K562 (cell line): ENCODE data around the gene RCE1. TPM values are rescaled to one million over a fixed set of nuclear protein-coding genes. Genes with fewer than 3 reads are reported as not detected.

Experiments used
- ARID3A ChIP-seq: IDR thresholded peaks from 2 replicates; pipeline ENCODE4 v1.6.1; 2012; ENCODE audit warnings: low read depth, low read length, improper control_type of control experiment, borderline replicate concordance
- CXXC5 ChIP-seq: fragments of 250-450 bp; sonication (Bioruptor Pico); IDR thresholded peaks from 2 replicates; pipeline ENCODE4 v1.8.0; 2022; ENCODE audit warnings: inconsistent platforms, mild to moderate bottlenecking, moderate library complexity
- DPF2 ChIP-seq: fragments of 450-650 bp; IDR thresholded peaks from 2 replicates; pipeline ENCODE4 v1.6.1; 2016
- KDM1A ChIP-seq, 2 experiments: fragments of 450-650 bp; IDR thresholded peaks; 2 replicates each; pipeline ENCODE4 v1.6.1; 2016; ENCODE audit warnings: mild to moderate bottlenecking in 2 of 2
- MAZ ChIP-seq, 2 experiments: fragments of 450-650 bp in 1 of 2; sonication (generic) in 1 of 2; formaldehyde crosslinking; IDR thresholded peaks in 1 of 2; conservative IDR thresholded peaks in 1 of 2; 2 replicates each; pipeline versions ENCODE4 v1.4.0 to v1.5.0; 2020; ENCODE audit warnings: mild to moderate bottlenecking in 1 of 2, missing genetic modification reagents in 1 of 2
- MBD2 ChIP-seq: sonication (generic); IDR thresholded peaks from 2 replicates; pipeline ENCODE4 v1.6.1; 2016; ENCODE audit warnings: low read depth, borderline replicate concordance
- NFIC ChIP-seq: fragments of 450-650 bp; IDR thresholded peaks from 2 replicates; pipeline ENCODE4 v1.6.1; 2017; ENCODE audit warnings: mild to moderate bottlenecking, inconsistent platforms
- NKRF ChIP-seq: fragments of 450-650 bp; IDR thresholded peaks from 2 replicates; pipeline ENCODE4 v1.6.1; 2016; ENCODE audit warnings: borderline replicate concordance
- SMARCE1 ChIP-seq: fragments of 450-650 bp; IDR thresholded peaks from 2 replicates; pipeline ENCODE4 v1.7.1; 2016; ENCODE audit warnings: mild to moderate bottlenecking
- SNRNP70 ChIP-seq: fragments of 200-400 bp; formaldehyde crosslinking; optimal IDR thresholded peaks from 2 replicates; pipeline ENCODE3; 2017; ENCODE audit warnings: low read depth, low read length
- SRSF7 ChIP-seq: fragments of 200-400 bp; formaldehyde crosslinking; optimal IDR thresholded peaks from 2 replicates; pipeline ENCODE3; 2017; ENCODE audit warnings: mild to moderate bottlenecking, low read depth, low read length
- TAL1 ChIP-seq: fragments of 450-650 bp; IDR thresholded peaks from 2 replicates; pipeline ENCODE4 v1.6.1; 2016; ENCODE audit warnings: mild to moderate bottlenecking
- TCF3 ChIP-seq: sonication (generic); formaldehyde crosslinking; IDR thresholded peaks from 2 replicates; pipeline ENCODE4 v1.4.0; 2020; ENCODE audit warnings: mild to moderate bottlenecking, missing genetic modification reagents
- TEAD4 ChIP-seq, 2 experiments: sonication (generic) in 1 of 2; formaldehyde crosslinking in 1 of 2; IDR thresholded peaks; 2 replicates each; pipeline versions ENCODE4 v1.6.1 to v1.8.0; 2012 to 2022; ENCODE audit warnings: borderline replicate concordance in 1 of 2, inconsistent platforms in 1 of 2, low read length in 1 of 2, mild to moderate bottlenecking in 1 of 2, missing genetic modification reagents in 1 of 2
- ZBTB17 ChIP-seq: fragments of 450-650 bp; formaldehyde crosslinking; IDR thresholded peaks from 2 replicates; pipeline ENCODE4 v1.4.0; 2020; ENCODE audit warnings: mild to moderate bottlenecking
- ZNF586 ChIP-seq: fragments of 450-650 bp; formaldehyde crosslinking; conservative IDR thresholded peaks from 2 replicates; pipeline ENCODE4 v1.4.0; 2020; ENCODE audit warnings: mild to moderate bottlenecking, moderate library complexity
- polyA plus RNA-seq, 8 experiments: library from polyadenylated mRNA; depleted of rRNA in 4 of 8; stranded (reverse) in 5 of 8; unstranded in 3 of 8; fragments of >200 nt; fragmentation: Nextera tagmentation in 2 of 8; fragmentation: Illumina TruSeq in 1 of 8; extraction: Ambion mirVana in 2 of 8; extraction: Trizol in 1 of 8; gene quantifications; 2 replicates each; pipeline versions ENCODE4 v1.2.1 to v1.2.3, GENCODE V29; 2011 to 2014; ENCODE audit warnings: inconsistent platforms in 1 of 8, missing spikeins in 1 of 8
- total RNA-seq, 7 experiments: library from RNA; depleted of rRNA in 6 of 7; stranded (reverse); fragments of >200 nt in 6 of 7; fragmentation: Illumina TruSeq in 2 of 7; extraction: Trizol in 2 of 7; gene quantifications; 2 replicates each; pipeline versions ENCODE4 v1.2.1 to v1.2.3, GENCODE V29; 2011 to 2021; ENCODE audit warnings: low replicate concordance in 1 of 7
- TF ChIP-seq, protein P1 (sequence below): IDR thresholded peaks from 3 replicates; pipeline ENCODE4 v1.6.1; 2011; ENCODE audit warnings: borderline replicate concordance, mild to moderate bottlenecking, moderate library complexity; ENCODE audit not compliant: insufficient read length; ENCODE audit errors: extremely low read depth

Gene RCE1
- total and polyA plus RNA-seq, 9 of the 15 experiments (the other 6 are each of a cell fraction or from before 2014, with no cell fraction given) = 0.75 to 41.5 (median 15.1) TPM

GRCh38 chr11:66834943-66835342 lies 8.3 kb upstream of the RCE1 start (continued):
- TF ChIP-seq, protein P1, sequence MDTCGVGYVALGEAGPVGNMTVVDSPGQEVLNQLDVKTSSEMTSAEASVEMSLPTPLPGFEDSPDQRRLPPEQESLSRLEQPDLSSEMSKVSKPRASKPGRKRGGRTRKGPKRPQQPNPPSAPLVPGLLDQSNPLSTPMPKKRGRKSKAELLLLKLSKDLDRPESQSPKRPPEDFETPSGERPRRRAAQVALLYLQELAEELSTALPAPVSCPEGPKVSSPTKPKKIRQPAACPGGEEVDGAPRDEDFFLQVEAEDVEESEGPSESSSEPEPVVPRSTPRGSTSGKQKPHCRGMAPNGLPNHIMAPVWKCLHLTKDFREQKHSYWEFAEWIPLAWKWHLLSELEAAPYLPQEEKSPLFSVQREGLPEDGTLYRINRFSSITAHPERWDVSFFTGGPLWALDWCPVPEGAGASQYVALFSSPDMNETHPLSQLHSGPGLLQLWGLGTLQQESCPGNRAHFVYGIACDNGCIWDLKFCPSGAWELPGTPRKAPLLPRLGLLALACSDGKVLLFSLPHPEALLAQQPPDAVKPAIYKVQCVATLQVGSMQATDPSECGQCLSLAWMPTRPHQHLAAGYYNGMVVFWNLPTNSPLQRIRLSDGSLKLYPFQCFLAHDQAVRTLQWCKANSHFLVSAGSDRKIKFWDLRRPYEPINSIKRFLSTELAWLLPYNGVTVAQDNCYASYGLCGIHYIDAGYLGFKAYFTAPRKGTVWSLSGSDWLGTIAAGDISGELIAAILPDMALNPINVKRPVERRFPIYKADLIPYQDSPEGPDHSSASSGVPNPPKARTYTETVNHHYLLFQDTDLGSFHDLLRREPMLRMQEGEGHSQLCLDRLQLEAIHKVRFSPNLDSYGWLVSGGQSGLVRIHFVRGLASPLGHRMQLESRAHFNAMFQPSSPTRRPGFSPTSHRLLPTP = no peak
- TF ChIP-seq SRSF7 = no peak
- 0 out of 2 replicates have a peak, but pooled peaks have one; percentile 13 for TF ChIP-seq MBD2
- TF ChIP-seq NKRF = no peak
- TF ChIP-seq SNRNP70 = no peak
- no peak for TF ChIP-seq ZBTB17 (CRISPR knock-in tag)
- TF ChIP-seq SMARCE1 = peak; percentile 66; the same call in 1 of the 2 replicates
- peak; percentile 69 to 73 for TF ChIP-seq KDM1A (IDR thresholded peaks at IDR 0.05)
- peak; percentile 75 for TF ChIP-seq CXXC5
- TF ChIP-seq ZNF586 = no peak
- peak; percentile 61 for TF ChIP-seq DPF2
- 0 out of 2 replicates have a peak, but pooled peaks have one; percentile 36 for TF ChIP-seq ARID3A
- TF ChIP-seq TAL1 = peak; percentile 85
- TF ChIP-seq NFIC = peak; percentile 25; the same call in 1 of the 2 replicates
- peak; percentile 68 for TF ChIP-seq TCF3 (CRISPR knock-in tag)
- peak in 1 of 2 experiments; percentile 15; a peak in 1 of 4 replicates for TF ChIP-seq MAZ (CRISPR knock-in tag; conservative IDR thresholded peaks at IDR 0.05 in 1 of 2, IDR thresholded peaks at IDR 0.05 in 1 of 2)
- peak; percentile 81 for TF ChIP-seq TEAD4 (IDR thresholded peaks at IDR 0.05; ENCODE audit: low read length)
- no peak for TF ChIP-seq TEAD4 (CRISPR knock-in tag; IDR thresholded peaks at IDR 0.05; ENCODE audit: borderline replicate concordance)
- TF ChIP-seq, all 486 proteins: peak for 38
